ENCODE data around the gene PTPRN2.

Gene PTPRN2

DNA sequence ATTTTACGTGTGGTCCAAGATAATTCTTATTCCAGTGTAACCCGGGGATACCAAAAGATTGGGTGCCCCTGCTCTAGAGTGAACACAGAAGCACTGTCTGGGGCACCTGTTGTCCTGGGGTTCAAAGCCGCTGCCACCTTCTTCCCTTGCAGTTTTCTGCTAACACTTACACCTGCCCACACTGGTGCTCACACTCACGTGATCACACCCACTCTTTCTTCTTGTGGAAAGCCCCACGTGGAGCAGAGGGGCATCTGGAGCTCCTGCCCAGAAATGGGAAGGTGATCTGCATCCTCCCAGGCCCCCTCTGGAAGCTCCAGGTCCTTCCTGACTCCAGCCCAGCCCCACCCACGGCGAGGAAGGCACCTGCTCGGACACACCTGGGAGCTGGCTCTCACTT, 42.9 kb downstream of the PTPRN2 start:
- TF ChIP-seq GATA2 (IDR thresholded peaks at IDR 0.05; ENCODE audit: low read depth, low read length), result no peak
- no peak for TF ChIP-seq GATA3 (IDR thresholded peaks at IDR 0.05; ENCODE audit: low read depth, low read length)

- no peak for TF ChIP-seq GATA2 (IDR thresholded peaks at IDR 0.05; ENCODE audit: low read depth, low read length)
- no peak for TF ChIP-seq GATA3 (IDR thresholded peaks at IDR 0.05; ENCODE audit: low read depth, low read length)
These were observed 43.8 kb downstream of the PTPRN2 start for GRCh38 chr7:158543840-158544239.

DNA sequence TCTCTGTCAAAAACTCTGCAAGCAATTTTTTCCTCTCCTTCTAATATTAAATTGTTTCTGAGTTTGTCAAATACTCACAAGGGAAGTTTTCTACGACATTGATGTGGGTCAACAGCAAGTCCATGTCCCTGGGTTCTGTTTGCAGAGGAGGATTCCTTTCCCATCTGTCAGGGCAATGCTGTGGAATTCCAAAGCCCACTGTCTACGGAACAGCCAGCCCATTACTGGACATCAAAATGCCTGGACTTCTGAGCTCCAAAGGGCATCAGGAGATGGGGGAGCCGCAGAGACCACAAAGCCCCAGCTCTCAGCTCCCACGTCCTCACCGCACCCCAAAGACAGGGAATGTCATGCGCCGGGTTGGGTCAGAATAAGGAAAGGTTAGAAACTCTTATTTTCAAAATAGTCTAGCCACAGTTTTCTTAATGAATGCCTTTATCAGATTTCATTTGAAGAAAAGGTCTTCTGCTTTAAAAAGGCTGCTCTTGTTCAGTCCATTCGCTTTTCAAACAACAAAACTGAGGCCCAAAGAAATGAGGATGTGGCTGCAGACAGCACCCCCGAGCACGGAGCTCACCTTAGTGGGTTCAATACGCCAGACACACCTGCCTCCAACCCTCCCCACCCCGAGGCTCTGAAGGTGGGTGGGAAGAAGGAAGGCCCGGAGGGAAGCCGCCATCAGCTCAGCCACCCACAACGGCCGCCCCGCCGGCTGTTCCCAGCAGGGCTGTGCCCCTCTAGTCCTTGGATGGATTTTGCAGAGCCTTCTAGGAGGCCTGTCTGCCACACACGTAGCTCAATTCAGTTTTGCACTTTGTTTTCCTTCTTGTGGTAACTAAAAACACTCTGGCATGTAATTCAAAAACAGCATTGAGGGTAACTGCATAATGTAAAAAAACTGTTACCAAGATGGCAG, 44.7 kb downstream of the PTPRN2 start:
- TF ChIP-seq GATA3 (IDR thresholded peaks at IDR 0.05; ENCODE audit: low read depth, low read length) (no peak), GATA2 (IDR thresholded peaks at IDR 0.05; ENCODE audit: low read depth, low read length) (no peak)

DNA sequence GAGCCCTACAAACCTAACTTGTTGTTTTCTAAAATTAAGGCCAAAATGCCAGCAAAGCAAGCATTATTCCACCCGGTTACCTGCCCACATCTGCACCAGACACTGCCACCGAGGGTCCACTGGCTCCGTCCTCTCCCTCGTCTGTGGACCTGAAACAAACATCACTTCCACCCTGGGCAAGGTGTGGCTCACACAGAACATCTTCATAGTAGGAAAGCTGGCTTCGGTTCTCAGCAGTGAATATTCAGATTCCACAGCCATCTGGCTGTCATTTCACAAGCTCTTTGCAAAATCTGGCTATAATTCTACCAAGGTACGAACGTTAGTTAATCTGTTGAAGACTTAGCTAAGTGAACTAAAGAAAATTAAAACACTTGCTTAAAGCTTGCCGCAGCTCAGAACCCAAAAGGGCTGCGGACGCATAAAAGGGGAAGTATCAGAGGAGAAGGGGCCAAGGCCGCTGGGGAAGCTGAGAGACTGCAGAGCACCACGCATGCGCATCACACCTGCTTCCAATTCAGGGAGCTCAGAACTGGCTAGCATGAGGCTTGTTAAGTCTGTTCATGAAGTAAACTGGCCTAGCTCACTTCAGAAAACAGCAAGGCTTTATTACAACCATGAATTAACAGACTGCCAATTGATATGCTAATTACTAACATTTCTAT, 46.1 kb downstream of the PTPRN2 start:
- TF ChIP-seq GATA2 (IDR thresholded peaks at IDR 0.05; ENCODE audit: low read depth, low read length) (no peak), GATA3 (IDR thresholded peaks at IDR 0.05; ENCODE audit: low read depth, low read length) (no peak)

DNA sequence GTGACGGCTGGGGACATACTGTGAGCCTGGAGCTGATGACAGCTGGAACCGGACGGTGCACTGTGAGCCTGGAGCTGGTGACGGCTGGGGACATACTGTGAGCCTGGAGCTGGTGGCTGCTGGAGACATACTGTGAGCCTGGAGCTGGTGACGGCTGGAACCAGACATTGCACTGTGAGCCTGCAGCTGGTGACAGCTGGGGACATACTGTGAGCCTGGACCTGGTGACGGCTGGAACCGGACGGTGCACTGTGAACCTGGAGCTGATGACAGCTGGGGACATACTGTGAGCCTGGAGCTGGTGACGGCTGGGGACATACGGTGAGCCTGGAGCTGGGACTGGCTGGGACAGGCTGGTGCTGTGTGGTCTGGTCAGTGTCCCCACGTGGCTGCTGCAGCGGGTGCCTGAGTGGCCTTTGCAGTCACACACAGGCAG, 47.9 kb downstream of the PTPRN2 start:
- TF ChIP-seq GATA2 (IDR thresholded peaks at IDR 0.05; ENCODE audit: low read depth, low read length) (no peak), GATA3 (IDR thresholded peaks at IDR 0.05; ENCODE audit: low read depth, low read length) (no peak)

GRCh38 chr7:158538156-158538946, 49.3 kb downstream of the PTPRN2 start:
- TF ChIP-seq GATA3 (IDR thresholded peaks at IDR 0.05; ENCODE audit: low read depth, low read length) (no peak), GATA2 (IDR thresholded peaks at IDR 0.05; ENCODE audit: low read depth, low read length) (no peak)

DNA sequence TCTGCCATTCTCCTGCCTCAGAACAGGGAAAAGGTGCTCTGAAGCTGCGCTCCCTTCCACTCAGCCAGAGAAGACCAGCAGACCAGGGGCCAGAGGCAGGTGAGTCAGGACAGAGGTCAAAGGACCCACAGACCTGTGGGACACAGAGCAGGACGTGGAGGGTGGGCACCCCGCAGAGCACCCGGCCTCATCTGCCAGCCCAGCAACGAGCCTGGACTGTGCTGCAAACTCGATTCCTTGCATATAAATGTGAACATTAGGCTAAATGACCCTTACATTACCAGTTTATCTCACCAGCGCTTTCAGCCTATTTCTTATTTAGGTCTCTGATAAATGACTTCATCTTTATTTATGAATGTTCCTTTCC, 50.1 kb downstream of the PTPRN2 start:
- TF ChIP-seq GATA2 (IDR thresholded peaks at IDR 0.05; ENCODE audit: low read depth, low read length) (no peak), GATA3 (IDR thresholded peaks at IDR 0.05; ENCODE audit: low read depth, low read length) (no peak)

DNA sequence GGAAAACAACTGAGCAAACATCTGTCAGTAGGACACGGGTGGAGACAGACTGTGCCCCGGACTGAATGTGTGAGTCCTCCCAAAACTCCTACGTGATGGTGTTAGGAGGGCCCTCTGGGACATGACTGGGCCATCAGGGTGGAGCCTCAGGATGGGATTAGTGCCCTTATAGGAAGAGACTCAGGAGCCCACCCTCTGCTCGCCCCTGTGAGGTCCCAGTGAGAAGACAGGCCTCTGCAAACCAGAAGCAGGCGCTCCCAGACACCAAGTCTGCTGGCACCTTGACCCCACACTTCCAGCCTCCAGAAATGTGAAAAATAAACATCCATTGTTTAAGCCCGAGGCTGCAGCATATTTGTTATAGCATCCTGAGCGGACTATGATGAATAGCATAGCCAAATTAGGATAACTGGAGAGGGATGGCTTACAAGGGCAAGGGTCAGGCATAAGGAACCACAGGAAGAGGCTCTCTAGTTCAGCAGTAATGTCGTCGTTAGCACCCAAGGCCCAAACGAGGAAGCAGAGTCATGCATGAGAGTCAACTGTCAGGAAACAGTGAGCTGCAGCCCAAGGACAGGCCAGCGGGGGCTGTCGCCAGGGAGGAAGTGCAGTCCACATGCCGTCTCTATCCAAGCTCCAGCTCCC, 50.6 kb downstream of the PTPRN2 start:
- TF ChIP-seq GATA3 (IDR thresholded peaks at IDR 0.05; ENCODE audit: low read depth, low read length) (no peak), GATA2 (IDR thresholded peaks at IDR 0.05; ENCODE audit: low read depth, low read length) (no peak)

GRCh38 chr7:158535079-158535478, 52.5 kb downstream of the PTPRN2 start:
- TF ChIP-seq GATA3 (IDR thresholded peaks at IDR 0.05; ENCODE audit: low read depth, low read length), result no peak

DNA sequence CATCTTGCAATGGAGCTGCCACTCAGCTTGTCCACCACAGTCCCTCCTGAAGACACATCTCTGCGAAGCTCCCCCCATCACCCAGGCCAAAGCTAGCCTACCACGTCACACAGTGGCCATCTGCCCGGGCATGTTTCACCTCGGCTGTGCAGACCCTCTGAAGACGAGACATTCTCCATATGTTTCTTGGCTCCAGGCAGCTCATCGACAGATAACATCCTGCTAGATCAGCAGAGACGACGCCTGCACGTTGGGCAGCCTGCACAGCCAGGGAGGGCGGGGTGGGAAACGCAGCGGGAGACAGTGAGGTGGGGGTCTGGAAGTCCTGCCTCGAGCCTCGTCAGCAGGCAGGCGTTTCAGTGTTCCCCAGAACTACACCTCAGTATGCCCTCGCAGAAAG, 53.0 kb downstream of the PTPRN2 start:
- TF ChIP-seq GATA2 (IDR thresholded peaks at IDR 0.05; ENCODE audit: low read depth, low read length) (no peak), GATA3 (IDR thresholded peaks at IDR 0.05; ENCODE audit: low read depth, low read length) (no peak)

DNA sequence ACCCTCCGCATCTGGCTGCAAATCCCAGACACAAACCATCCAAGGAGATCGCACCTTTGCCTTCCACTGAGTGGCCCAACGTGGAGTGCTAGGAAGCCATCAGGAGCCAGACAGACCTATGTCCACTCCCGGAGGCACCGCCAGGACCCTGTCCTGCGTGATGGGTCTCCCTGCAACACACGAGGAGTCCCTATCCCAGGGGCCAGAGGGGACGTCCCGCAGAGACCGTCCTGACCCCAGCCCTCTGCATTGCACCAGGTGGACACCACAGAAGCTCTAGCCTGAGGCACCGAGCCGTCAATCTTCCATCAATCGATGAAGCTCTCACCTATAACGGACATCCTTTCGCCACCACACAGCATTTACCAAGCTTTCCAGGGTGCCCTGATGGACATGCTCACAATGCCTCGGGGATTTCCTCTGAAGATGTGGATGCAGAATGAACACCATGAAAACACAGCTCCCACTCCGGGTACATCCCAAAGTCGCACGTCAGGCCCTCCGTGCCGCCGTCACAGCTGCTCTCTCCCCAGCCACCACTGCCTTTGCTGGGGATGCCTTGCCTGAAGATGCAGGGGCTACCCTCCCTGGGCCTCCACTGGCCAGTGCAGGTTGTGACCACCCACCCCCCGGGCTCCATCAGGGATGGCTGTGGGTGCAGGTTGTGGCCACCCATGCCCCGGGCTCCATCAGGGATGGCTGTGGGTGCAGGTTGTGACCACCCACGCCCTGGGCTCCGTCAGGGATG, 54.1 kb downstream of the PTPRN2 start:
- TF ChIP-seq GATA2 (IDR thresholded peaks at IDR 0.05; ENCODE audit: low read depth, low read length) (no peak), GATA3 (IDR thresholded peaks at IDR 0.05; ENCODE audit: low read depth, low read length) (no peak)

DNA sequence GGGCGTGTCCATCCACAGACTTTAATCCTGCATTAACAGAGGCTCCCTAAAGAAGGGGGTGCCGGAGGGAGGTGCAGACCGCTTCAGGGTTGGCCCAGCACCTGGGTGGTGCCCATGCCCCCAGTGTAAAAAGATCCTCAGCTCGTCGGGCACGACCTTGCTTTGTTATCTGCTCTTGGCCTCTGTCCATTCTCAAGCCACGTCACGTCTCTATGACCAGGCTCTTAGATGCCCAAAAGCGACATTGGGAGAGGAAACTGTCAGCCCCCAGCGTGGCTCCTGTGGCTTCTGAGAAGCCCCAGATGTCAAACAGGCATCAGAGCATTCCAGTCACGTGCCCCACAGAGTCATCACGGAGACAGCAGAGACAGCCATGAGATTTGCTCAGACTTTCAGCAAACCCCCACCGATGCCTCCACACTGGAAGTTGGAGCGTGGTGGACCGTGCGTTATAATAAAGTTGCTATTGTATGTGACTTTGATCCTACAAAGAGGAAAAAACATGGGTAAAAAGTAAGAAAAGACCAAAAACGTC, 55.5 kb downstream of the PTPRN2 start:
- no peak for TF ChIP-seq GATA3 (IDR thresholded peaks at IDR 0.05; ENCODE audit: low read depth, low read length)
- no peak for TF ChIP-seq GATA2 (IDR thresholded peaks at IDR 0.05; ENCODE audit: low read depth, low read length)

- TF ChIP-seq GATA2 (IDR thresholded peaks at IDR 0.05; ENCODE audit: low read depth, low read length), result no peak
- TF ChIP-seq GATA3 (IDR thresholded peaks at IDR 0.05; ENCODE audit: low read depth, low read length), result no peak
These were observed 56.0 kb downstream of the PTPRN2 start for GRCh38 chr7:158531661-158532060.

All from SH-SY5Y (cell line).